ENCODE results near the gene MYH10. TPM values are rescaled to one million over a fixed set of nuclear protein-coding genes. Genes with fewer than 3 reads are reported as not detected.

Gene MYH10
- total RNA-seq, 1 experiment from 2014 or later, result 251 TPM

DNA sequence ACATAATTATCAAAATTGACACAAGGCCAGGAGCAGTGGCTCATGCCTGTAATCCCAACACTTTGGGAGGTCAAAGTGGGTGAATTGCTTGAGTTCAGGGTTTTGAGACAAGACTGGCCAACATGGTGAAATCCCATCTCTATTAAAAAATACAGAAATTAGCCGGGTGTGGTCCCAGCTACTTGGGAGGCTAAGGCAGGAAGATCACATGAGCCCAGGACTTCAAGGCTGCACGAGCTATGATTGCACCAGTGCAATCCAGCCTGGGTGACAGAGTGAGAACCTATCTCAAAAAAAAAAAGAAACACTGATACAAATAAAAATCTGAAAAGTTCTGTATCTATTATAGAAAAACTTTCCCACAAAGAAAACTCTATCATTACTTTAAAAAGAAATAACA lies 15.5 kb downstream of the MYH10 start:
- Mint-ChIP-seq H3K4me3 (no peak overlapping the region), H3K9me3 (peaks cover 4 to 6% of the 10 kb centered on the region in 2 experiments; a peak in 3 of 5 replicates), H3K36me3 (ENCODE audit: insufficient read depth in 1 of 3, low read depth in 3 of 3) (peaks cover 50 to 67% (median 64%) of the 10 kb centered on the region in 3 experiments), H3K27me3 (ENCODE audit: low read depth) (no peaks in the 10 kb centered on the region), H3K27ac (no peak overlapping the region), H3K4me1 (peaks cover 6 to 22% of the 10 kb centered on the region in 2 experiments; a peak in 3 of 4 replicates)
- H4K91ac ChIP-seq (ENCODE audit: insufficient read length, low read depth, low read length), result no peak overlapping the region
- DNase-seq, result no peak
- no peak overlapping the region for H3K14ac ChIP-seq (ENCODE audit: insufficient read depth, low read length)
- H2AK5ac ChIP-seq (ENCODE audit: insufficient read length, low read length), result no peak overlapping the region
- no peak overlapping the region for H2BK20ac ChIP-seq (ENCODE audit: low read depth, low read length, poor library complexity, severe bottlenecking)
- no peak overlapping the region for H3T11ph ChIP-seq (ENCODE audit: low read length)
- no peaks in the 10 kb centered on the region; the same call in 1 of the 2 replicates for H3K27me3 ChIP-seq (ENCODE audit: insufficient read depth, low read length)
- H3K4ac ChIP-seq (ENCODE audit: low read depth, low read length), result no peak overlapping the region
- H2BK12ac ChIP-seq (ENCODE audit: insufficient read length, low read depth, low read length), result no peak overlapping the region
- H4K5ac ChIP-seq (ENCODE audit: insufficient read length, low read depth, low read length), result no peak overlapping the region
- no peaks in the 10 kb centered on the region for H3K23me2 ChIP-seq (ENCODE audit: insufficient read length, low read depth, low read length, poor library complexity, severe bottlenecking)
- H3K27ac ChIP-seq (ENCODE audit: insufficient read length, low read depth, low read length), result no peak overlapping the region
- no peak overlapping the region for H3K18ac ChIP-seq (ENCODE audit: insufficient read length, low read depth, low read length)
- H3K79me1 ChIP-seq (ENCODE audit: insufficient read depth, low read depth, low read length, poor library complexity, severe bottlenecking), result peaks cover 7% of the 10 kb centered on the region
- no peaks in the 10 kb centered on the region for H4K20me1 ChIP-seq (ENCODE audit: control insufficient read depth, insufficient read depth, insufficient read length)
- WGBS (ENCODE audit: extremely low coverage, insufficient read length, low lambda C conversion rate), result no CpG with 5 or more reads among the region's 2 CpGs
- H3K23ac ChIP-seq (ENCODE audit: insufficient read length, low read depth, low read length), result no peak overlapping the region
- TF ChIP-seq, protein P1, sequence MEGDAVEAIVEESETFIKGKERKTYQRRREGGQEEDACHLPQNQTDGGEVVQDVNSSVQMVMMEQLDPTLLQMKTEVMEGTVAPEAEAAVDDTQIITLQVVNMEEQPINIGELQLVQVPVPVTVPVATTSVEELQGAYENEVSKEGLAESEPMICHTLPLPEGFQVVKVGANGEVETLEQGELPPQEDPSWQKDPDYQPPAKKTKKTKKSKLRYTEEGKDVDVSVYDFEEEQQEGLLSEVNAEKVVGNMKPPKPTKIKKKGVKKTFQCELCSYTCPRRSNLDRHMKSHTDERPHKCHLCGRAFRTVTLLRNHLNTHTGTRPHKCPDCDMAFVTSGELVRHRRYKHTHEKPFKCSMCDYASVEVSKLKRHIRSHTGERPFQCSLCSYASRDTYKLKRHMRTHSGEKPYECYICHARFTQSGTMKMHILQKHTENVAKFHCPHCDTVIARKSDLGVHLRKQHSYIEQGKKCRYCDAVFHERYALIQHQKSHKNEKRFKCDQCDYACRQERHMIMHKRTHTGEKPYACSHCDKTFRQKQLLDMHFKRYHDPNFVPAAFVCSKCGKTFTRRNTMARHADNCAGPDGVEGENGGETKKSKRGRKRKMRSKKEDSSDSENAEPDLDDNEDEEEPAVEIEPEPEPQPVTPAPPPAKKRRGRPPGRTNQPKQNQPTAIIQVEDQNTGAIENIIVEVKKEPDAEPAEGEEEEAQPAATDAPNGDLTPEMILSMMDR (conservative IDR thresholded peaks at IDR 0.05), result no peak
- no peak overlapping the region for H2BK5ac ChIP-seq (ENCODE audit: insufficient read length, low read length)
- no peak overlapping the region for H2BK120ac ChIP-seq (ENCODE audit: low read depth, low read length, poor library complexity, severe bottlenecking)
- no peaks in the 10 kb centered on the region for H3K9me3 ChIP-seq (ENCODE audit: control insufficient read depth, low read depth, low read length)
- no peak overlapping the region for H3K9ac ChIP-seq (ENCODE audit: extremely low read depth, insufficient read length, low read length)
- no peak overlapping the region for H2AFZ ChIP-seq (ENCODE audit: low read length)
- no peaks in the 10 kb centered on the region; the same call in 1 of the 2 replicates for H3K4me1 ChIP-seq (ENCODE audit: insufficient read depth, low read length)
- H3K79me2 ChIP-seq (ENCODE audit: insufficient read depth, low read length), result peaks cover 52% of the 10 kb centered on the region
- no peak overlapping the region for H2BK15ac ChIP-seq (ENCODE audit: low read depth, low read length)
- H3K56ac ChIP-seq (ENCODE audit: insufficient read length, low read depth, low read length), result no peak overlapping the region
- H3K4me2 ChIP-seq (ENCODE audit: insufficient read depth, insufficient read length, low read length), result no peak overlapping the region
- H4K8ac ChIP-seq (replicated peaks; ENCODE audit: insufficient read length, low read depth, low read length), result no peak overlapping the region
